ENCODE data around the gene SLC16A3.

DNA sequence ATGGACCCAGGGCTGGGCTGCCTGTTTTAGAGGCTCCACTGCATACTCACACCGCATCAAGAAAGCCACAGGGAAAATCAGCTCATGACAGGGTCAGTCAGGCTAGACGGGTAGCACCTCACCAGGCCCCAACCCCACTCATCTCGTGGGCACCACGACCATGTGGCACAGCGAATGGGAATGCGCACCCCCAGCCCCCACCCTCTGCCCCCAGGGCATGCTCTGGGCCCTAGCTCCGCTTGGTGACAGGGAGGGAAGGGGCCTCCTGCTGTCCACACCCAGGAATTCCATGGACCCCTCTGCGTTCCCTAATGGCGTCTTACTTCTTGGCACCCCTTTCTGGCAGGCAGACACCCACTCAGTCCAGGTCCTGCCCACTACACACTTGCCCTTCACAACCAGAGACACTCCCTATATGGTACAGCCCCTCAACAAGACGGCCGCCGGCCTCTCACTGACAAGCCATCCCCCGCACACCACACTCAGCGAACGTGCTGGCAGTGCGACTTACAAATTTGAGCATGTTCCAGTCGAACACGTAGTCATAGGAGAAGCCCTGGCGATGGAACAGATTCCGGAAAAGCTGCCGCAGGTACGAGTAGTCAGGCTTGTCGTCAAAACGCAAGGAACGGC lies 22.1 kb downstream of the SLC16A3 start:
- TF ChIP-seq CTCF (conservative IDR thresholded peaks at IDR 0.05) (no peak), EZH2 (IDR thresholded peaks at IDR 0.05; ENCODE audit: low read depth) (no peak)

All from PC-9 (cell line).